PC-9 (cell line): ENCODE data around the gene CALHM1.

ENCODE experiments used
- EZH2 ChIP-seq: fragments of 200-600 bp; sonication (generic); IDR thresholded peaks from 2 replicates; pipeline ENCODE4 v1.8.0; 2017; ENCODE audit warnings: antibody characterized with exemption, low read depth
- TF ChIP-seq, protein P1 (sequence below): fragments of 200-600 bp; sonication (generic); conservative IDR thresholded peaks from 2 replicates; pipeline ENCODE4 v1.6.1; 2017; ENCODE audit warnings: mixed run types, antibody characterized with exemption, mild to moderate bottlenecking, moderate library complexity

DNA sequence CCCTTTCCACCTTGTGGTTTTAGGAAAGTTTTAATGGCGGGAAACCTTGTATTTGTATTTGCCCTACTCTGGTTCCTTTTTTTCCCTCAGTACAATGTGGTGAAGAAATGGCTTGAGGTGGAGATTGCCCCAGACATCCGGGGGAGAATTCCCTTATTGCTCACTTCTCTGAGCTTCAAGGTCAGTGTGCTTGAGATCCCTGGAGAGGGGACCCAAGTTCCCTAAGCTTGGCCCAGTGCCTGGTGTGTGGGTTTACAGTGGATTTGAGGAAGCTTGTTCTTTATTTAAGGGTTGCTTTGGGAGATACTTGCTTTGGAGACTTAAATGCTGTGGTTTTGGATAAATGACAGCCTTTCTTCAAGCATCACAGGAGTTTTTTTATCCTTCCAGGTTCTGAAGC, 24.8 kb downstream of the CALHM1 start:
- TF ChIP-seq, protein P1, sequence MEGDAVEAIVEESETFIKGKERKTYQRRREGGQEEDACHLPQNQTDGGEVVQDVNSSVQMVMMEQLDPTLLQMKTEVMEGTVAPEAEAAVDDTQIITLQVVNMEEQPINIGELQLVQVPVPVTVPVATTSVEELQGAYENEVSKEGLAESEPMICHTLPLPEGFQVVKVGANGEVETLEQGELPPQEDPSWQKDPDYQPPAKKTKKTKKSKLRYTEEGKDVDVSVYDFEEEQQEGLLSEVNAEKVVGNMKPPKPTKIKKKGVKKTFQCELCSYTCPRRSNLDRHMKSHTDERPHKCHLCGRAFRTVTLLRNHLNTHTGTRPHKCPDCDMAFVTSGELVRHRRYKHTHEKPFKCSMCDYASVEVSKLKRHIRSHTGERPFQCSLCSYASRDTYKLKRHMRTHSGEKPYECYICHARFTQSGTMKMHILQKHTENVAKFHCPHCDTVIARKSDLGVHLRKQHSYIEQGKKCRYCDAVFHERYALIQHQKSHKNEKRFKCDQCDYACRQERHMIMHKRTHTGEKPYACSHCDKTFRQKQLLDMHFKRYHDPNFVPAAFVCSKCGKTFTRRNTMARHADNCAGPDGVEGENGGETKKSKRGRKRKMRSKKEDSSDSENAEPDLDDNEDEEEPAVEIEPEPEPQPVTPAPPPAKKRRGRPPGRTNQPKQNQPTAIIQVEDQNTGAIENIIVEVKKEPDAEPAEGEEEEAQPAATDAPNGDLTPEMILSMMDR, result no peak
- no peak for TF ChIP-seq EZH2
